ENCODE measurements around the gene STX8.

The STX8 gene

DNA sequence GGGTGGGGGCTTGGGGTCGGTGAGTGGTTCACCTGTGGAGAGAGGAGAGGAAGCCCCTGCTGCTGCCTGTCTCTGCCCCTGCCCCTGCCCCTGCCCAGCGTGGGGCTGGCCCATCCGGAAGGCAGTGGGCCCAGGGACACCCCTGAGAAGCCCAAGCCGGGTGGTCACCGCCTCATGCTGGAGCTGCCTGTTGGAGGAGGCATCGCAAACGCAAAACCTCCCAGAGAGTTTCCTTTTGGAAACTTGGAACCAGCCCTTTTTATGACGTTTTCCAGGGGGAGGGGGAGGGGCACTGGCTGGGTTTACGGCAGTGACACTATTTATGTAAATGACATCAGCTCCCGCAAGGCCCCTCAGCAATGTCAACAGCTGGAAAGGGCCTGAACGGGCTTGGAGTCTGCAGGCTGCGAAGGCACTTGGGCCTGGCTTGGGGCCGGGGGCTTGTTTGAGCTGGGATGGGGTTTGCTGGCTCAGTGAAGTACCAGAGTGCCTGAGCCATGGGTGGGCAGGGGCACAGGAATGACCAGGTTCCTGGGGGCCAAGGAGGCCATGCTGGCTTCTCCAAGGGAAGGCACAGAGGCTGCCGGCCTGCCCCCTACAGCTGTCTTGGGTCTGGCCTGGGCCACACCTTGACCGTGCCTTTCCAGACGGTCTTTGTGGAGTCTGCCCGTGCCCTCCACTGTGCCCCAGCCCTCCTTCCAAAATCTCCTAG, 334.8 kb downstream of the STX8 start:
- DNase-seq (ENCODE audit: low spot score): peak; percentile 38

DNA sequence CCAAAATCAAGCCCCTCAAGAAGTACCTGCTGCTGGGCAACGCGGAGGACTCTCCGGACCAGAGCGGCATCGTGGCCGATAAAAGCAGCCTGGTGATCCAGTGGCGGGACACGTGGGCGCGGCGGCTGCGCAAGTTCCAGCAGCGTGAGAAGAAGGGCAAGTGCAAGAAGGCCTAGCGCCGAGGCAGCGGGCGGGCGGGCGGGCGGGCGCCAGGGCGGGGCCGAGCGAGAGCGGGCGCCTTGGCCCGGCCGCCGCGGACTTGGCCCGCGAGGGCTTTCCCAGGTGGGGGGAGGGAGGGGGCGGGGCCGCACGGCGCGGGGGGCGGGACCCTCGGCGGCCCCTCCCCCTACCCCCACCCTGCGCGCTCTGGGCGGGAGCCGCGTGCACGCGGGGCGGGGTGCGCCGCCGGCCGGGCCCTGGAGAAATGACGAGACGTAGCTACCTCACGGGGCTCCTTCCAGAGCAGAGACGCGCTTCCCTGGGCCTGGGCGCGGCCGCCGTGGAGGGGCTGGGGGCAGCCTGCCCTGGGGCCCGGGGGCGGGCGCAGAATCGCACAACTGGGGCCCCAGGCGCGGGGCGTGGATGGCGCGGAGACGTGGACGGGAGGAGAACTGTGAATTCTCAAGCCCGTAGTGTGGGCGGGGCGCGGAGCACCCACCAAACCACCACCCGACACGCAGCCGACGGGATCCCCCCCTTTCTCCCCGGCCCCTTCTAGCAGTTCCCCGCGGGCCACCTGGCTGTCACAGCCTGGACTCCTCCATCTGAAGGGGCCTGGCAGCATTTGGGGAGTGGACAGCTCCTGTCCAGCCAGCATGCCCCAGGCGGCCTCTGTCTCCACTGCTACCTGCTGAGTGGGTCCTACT, 335.6 kb downstream of the STX8 start:
- DNase-seq (ENCODE audit: low spot score): peak; percentile 64

DNA sequence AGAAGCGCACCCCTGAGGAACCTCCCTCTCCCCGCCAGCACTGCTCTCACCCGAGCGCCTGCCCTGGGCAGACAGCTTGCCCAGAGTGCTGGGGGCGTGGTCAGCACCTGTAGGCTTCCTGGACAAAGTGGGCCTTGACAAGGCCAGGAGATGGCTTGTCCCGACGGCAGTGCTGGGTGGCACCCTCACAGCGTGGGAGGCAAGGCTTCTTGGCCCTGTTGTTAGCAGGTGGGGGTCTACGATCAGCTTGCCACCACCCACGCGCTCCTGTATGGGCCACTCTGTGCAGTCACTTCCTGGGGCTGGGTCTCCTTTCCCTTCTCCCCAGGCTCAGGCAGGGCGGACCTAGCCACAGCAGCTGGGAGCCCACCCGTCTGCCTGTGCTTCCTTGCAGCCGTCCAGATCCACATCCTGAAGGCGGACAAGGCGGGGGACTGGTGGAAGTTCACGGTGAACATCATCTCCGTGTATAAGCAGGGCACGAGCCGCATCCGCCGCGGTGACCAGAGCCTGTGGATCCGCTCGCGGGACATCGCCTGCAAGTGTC, 336.3 kb downstream of the STX8 start:
- DNase-seq (ENCODE audit: low spot score): peak; percentile 59

DNA sequence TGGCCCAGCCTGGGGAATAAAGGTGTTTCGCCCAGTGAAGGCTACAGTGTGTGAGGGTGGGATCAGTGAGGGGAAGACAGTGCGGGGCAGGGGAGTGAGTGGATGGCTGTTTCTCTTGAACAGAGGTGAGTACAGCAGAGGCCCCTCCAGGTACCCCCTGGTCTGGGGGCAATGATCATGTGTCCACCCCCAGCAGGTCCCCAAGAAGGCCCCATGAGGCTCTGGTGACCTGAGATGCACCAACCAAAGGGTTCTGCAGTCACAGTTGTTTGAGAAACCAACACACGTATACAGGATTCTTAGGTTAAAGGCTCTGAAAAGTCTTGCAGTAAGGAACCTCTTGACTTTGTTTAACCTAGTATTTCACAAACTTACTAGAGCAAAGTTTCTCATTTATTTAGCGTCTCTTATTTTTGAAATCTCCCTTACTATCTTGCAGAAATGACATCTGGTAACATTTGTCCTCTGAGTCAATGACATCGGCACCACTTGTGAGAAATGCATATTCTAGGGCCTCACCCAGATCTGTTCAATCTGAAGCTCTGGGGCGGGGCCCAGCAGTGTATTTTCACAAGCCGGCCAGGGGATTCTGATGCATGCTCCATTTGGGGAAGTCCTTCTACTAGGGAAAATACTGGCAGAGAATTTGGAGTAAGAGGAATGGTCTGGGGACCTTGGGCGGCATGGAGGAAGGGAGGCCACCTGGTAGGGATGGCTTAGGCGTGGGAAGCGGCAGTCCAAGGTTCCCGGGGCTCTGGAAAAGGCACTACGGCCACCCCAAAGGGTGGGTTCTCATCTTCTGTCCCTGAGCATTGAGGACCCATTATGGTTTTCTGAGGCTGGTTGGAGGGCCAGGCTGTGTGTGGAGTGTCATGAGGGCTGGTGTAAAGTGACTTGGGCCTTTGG, 337.0 kb downstream of the STX8 start:
- no peak for DNase-seq (ENCODE audit: low spot score)

DNA sequence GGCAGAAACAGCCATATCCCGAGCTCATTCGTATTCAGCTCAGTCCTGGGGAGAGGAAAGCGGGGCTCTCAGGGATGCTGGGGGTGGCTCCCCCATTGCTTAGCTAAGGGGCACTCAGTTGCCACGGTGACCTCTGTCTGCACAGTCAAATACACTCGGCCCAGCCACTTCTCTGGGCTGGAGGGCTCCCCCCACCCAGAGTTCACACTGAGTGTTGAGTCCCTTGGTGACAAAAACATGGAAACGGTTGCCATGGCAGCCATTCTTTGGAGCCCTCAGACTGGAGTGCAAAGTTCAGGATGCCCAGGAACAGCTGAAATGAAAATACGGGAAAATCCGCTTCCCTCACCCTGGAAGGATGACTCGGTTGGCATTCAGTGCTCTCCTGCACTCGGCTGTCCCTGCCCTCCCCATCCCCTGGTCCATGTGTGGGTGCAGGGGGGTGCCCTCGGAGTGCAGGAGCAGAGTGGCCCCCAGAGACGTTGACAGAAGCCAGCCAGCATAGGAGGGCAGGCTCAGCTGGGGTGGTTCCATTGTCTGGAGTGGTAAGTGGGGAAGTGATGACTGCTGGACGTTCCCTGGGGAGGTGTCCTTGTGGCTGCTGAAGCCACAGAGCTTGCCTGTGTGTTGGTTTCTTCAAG, 337.8 kb downstream of the STX8 start:
- DNase-seq (ENCODE audit: low spot score): no peak

DNA sequence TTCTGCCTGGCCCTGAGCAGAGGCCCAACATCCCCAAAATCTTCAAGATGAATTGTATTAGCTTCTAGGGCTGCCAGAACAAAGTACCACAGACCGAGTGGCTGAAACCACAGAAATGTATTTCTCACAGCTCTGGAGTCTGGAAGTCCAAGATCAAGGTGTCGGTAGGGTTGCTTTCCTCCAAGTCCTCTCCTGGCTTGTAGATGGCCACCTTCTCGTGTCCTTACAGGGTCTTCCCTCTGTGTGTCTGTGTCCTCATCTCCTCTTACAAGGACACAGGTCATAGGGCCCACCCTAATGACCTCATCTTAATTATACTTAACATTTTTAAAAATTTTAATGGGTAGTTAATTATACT, 338.6 kb downstream of the STX8 start:
- no peak for DNase-seq (ENCODE audit: low spot score)

DNA sequence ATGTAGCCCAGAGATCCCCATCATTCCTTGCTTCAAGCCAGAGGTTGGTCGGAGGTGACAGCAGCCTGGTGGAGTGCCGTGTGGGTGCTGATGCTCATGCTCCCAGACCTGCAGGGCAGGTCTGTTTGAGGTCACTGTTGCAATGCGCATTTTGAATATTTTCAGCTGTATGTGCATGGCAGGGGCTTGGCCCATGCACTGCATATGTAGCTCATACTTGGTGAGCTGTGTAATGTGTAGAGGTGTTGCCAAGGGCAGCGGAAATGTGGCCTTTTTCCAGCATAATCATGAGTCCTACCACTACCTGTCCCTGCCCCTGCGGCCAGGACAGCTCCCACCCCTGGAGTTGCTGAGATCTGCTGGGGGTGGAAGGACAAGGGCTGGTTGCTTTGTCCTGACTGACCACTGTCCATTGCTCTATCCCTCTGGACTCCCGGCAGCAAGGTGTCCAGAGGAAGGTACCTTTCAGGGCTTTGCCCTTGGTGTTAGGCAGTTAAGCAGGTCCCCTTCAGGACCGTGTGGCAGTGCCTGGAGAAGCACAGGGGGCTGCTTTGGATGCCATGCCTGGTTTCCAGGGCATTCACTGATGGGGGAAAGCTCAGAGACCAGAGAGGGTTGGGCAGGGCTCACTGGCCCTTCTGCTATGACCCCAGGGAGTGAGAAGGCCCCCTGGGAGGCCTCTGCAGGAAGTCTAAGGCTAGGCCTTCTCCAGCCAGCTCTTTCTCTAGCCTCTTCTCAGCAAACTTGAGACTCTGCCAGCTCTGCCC, 339.2 kb downstream of the STX8 start:
- DNase-seq (ENCODE audit: low spot score): no peak

DNA sequence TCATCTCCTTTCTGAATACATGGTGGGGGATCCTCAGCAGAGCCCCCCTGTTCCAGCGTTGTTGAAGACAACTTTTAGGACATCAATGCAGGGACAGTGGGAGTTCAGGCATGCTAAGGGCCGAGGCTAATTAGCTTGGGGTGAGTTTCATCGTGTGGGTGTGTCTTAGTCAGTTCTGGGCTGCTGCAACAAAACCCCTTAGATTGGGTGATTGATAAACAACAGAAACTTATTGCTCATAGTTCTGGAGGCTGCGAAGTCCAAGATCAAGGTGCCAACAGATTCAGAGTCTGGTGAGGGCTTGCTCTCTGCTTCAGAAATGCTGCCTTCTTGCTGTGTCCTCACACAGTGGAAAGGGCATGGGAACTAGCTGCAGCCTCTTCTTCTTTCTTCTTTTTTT, 340.3 kb downstream of the STX8 start:
- DNase-seq (ENCODE audit: low spot score): no peak

DNA sequence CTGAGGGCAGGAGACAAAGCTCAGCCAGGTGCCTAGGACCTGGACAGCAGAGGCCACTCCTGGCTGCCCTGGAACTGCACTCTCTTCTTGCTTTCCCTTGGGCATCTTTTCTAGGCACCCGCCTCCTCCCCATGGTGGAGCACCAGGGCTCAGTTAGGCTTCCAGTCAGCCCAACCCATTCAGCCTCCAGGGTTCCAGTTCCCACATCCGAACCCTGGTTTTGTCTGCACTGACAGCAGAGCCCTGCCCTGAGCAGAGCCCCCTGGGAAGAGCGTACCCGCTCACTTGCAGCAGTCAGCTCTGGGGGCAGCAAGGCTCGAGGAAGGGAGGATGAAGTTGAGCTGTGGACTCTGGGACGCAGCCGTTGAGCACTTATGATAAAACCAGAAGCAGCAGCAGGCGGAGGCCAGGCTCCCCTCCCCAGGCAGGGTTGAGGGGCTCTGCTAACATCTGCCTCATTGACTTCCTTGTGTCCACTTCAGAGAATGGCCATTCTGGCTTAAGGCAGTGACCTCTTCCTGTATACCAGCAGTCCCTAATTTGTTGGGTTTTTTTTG, 341.2 kb downstream of the STX8 start:
- DNase-seq (ENCODE audit: low spot score): no peak

DNA sequence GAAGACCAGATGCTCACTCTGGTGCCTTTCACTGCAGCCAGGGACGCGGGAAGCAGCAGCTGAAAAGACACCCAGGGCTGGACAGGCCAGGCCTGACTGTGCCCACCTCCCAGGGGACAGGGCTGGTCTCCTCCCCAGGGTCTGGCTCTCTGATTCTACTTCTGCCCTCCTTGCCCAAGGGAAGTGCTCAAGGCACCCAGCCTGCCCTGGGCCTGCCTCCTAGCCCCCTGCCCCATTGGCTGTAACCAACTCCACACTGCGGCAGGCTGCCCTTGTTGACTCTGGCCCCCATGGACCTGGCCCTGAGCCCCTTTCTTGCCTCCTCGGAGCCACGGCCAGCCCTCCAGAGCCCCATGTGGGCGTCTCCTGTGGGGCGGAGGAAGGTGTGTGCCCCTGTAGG, 341.9 kb downstream of the STX8 start:
- DNase-seq (ENCODE audit: low spot score): no peak

DNA sequence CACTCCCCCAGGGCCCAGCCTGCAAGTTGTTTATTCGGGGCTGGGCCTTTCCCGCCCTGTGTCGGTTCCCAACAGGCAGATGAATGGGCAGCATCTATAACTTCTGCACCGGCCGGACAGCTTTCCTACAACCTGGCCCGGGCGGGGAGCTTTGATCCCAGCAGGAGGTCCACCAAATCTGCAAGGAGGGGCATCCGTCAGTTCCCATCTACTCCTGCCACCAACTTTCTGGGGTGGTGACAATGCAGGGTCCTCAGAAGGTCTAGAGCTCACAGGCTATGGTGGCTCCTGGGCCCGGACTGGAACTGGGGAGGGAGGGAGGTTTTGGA, 342.4 kb downstream of the STX8 start:
- no peak for DNase-seq (ENCODE audit: low spot score)

DNA sequence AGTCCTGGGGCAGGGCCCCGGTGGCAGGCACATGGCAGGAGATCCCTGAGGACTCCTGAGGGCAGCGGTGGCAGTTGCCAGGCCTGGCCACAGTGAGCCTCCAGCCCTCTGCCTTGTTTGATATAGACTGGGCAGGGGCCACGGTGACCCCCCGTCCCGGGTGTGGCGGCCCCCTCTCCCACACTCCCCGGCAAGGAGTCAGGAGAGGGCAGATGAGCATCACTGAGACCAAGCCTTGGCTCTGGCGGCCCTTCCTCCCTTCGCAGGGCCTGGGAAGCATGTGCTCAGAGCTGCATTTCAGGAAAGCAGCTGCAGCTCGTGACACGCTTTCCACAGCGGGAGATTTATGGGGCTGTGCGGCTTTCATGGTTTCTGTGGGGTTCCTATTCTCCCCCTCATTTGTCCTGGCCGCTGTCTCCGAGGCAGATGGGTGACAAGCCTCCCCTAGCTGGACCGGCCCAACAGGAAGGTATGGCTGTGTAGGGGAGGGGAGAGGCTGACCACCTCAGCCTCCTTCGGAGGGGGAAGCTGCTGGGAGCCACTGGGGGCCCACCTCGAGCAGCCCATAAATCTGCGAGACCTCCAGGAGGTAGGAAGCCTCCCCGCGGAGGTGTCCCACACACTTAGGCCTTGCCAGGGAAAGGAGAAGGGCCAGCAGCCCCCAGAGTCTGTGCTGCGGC, 342.9 kb downstream of the STX8 start:
- DNase-seq (ENCODE audit: low spot score): no peak

DNA sequence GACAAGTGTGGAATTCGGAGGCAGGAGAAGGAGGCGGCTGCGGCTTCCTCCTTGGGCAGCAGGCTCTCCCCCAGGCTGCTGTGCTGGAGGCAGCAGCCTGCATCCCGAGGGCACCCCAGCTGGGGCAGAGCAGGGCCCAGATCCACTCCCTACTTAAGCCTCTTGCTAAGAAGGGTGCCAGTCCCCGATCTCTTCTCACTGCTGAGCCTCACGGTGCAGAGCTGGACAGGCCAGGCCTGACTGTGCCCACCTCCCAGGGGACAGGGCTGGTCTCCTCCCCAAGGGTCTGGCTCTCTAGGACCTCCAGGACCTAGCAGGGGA, 343.5 kb downstream of the STX8 start:
- DNase-seq (ENCODE audit: low spot score): no peak

DNA sequence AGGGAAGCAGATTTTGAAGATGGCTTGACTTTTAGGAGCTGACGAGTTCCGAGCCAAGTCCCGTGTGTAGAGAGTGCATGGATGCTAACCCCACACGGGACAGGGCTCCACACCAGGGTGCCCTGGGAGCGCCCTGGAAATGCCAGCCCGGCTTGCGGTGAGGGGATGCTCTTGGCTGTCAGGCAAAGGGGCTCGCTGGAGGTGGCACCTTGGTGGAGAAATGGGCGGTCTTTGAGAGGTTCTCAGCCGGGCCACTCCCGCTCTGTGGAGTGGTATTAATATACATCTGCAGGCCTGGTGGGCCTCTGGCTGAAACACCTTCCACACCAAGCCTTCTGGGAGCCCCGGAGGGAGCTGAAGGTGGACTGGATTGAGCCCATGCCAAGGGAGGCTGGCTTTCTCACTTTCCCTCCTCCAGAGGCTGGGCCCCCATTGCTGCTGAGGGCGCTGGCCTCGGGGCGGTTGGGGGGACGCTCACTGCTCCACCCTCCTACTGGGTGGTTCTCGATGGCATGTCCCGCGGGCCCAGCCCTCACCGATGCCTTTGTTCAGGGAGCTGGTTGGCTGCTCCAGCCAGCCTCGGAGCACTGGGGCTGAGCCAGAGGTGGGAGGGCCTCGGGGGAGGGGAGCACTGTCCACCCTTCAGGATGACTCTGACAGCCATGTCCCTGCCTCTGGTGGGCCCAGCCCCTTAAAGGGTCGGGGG, 344.0 kb downstream of the STX8 start:
- no peak for DNase-seq (ENCODE audit: low spot score)

DNA sequence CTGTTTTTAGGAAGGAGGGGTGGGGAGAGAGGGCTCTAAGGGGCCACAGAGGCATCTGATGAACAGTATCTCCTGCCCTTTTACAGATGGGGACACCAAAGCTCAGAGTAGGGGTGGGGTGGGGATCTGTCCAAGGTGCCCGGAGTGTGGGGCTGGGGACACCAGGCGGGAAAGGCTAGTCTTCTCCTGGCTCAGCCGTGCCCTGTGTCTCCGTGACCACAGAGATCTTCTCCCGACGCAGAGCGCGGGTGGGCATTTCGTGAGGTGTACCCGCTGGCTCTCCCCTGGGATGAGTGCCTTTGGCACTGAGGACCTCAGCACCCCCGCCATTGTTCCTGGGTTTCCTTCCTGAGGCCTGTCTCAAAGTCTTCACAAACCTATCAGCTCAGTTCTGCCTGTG, 344.8 kb downstream of the STX8 start:
- no peak for DNase-seq (ENCODE audit: low spot score)

DNA sequence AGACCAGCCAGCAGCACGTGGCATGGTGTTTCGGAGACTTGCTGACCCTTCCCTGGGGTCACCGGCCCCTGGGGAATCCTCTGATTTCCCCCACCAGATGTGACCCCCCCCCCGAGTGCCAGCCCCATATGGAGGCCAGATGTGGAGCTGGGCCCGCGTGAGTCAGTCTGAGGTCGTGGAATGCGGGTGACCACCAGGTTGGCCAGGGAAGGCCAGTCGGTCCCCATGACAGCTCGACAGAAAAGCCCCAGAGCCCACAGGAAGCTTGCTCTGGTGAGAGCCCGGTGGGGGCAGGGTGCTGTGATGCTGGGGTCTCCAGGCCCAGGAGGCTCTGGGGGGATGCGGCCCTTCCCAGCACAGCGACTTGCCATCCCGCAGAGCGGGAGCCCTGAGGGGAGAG, 345.3 kb downstream of the STX8 start:
- DNase-seq (ENCODE audit: low spot score): no peak

DNA sequence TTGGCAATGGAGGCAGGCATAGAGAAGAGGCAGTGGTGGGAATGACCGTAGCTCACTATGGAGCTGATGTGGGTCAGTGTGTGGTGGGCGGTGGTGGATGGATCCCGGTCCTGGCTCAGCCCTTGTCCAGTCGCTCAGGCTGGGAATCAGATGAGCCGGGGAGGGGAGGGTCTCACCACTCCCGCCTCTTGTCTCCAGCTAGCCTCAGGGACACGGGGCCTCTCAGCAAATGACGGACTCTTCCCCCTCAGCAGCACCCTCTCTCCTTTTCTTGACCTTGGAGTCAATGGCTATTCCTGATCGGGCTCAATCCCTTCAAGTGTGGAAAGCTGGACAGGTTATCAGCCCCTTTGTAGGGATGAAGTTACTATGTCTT, 345.8 kb downstream of the STX8 start:
- no peak for DNase-seq (ENCODE audit: low spot score)

DNA sequence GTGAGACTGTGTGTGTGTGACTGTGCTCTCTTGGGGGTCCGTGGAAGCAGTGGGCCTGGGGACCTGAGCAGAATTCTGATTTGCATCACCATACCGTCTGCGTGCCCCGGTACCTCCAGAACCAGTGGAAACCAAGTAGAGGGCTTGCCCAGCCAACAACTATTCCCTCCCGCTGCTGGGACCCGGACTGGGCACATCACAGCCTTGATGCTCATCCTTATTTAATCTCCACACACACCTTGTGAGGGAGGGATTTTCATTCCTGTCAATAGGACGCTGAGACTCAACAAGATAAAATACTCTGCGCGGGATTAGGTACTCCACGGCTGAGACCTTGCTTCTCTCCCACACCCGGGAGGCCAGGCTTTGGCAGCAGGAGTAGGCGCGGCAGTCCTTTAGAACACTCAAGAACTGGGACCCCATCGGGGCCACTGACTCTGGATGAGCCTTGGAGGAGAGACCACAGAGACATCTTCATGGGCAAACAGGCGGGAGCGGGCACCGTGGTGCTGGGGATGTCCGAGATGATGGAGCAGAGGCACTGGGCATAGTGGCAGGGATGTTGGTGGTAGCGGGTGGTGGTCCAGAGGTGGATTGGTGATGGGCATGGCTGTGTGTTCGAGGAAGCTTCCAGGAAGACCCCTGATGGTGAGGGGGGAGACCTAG, 346.3 kb downstream of the STX8 start:
- DNase-seq (ENCODE audit: low spot score): no peak
